K562 (cell line): ENCODE measurements around the gene CD93. TPM values are rescaled to one million over a fixed set of nuclear protein-coding genes. Genes with fewer than 3 reads are reported as not detected.

Experiments
- ATF7 ChIP-seq: fragments of 450-650 bp; IDR thresholded peaks from 2 replicates; pipeline ENCODE4 v1.7.1; 2014; ENCODE audit warnings: mild to moderate bottlenecking, moderate library complexity
- BMI1 ChIP-seq: fragments of 150-350 bp; IDR thresholded peaks from 2 replicates; pipeline ENCODE4 v1.6.1; 2014; ENCODE audit warnings: low read length
- BRF1 ChIP-seq: IDR thresholded peaks from 3 replicates; pipeline ENCODE4 v1.6.1; 2011; ENCODE audit warnings: borderline replicate concordance, mild to moderate bottlenecking; ENCODE audit not compliant: insufficient read length; ENCODE audit errors: extremely low read depth
- CHD1 ChIP-seq: fragments of 200-600 bp; sonication (generic); IDR thresholded peaks from one replicate; pipeline ENCODE4 v1.6.1; 2012; ENCODE audit warnings: mild to moderate bottlenecking, moderate library complexity, low read length, inconsistent platforms
- EZH2 ChIP-seq: IDR thresholded peaks from 2 replicates; pipeline ENCODE4 v1.6.1; 2012; ENCODE audit warnings: low read depth, mild to moderate bottlenecking, inconsistent platforms, low read length, borderline replicate concordance
- FOS ChIP-seq: IDR thresholded peaks from 3 replicates; pipeline ENCODE4 v1.6.1; 2011; ENCODE audit not compliant: insufficient read length; ENCODE audit errors: extremely low read depth
- FOXA1 ChIP-seq: fragments of 450-650 bp; IDR thresholded peaks from 2 replicates; pipeline ENCODE4 v1.6.1; 2016; ENCODE audit warnings: mild to moderate bottlenecking, borderline replicate concordance
- GABPB1 ChIP-seq: sonication (generic); formaldehyde crosslinking; IDR thresholded peaks from 2 replicates; pipeline ENCODE4 v1.8.0; 2022; ENCODE audit warnings: mild to moderate bottlenecking, missing genetic modification reagents
- LCOR ChIP-seq: sonication (generic); formaldehyde crosslinking; IDR thresholded peaks from 2 replicates; pipeline ENCODE4 v1.8.0; 2022; ENCODE audit warnings: mild to moderate bottlenecking, missing genetic modification reagents
- NFXL1 ChIP-seq: fragments of 450-650 bp; formaldehyde crosslinking; IDR thresholded peaks from 2 replicates; pipeline ENCODE4 v1.4.0; 2021; ENCODE audit warnings: mild to moderate bottlenecking
- POLR2B ChIP-seq: fragments of 450-650 bp; IDR thresholded peaks from 2 replicates; pipeline ENCODE4 v1.6.1; 2018; ENCODE audit warnings: low read depth; ENCODE audit not compliant: partially characterized antibody
- SNRNP70 ChIP-seq: fragments of 200-400 bp; formaldehyde crosslinking; optimal IDR thresholded peaks from 2 replicates; pipeline ENCODE3; 2017; ENCODE audit warnings: low read depth, low read length
- STAG1 ChIP-seq: sonication (generic); formaldehyde crosslinking; IDR thresholded peaks from 2 replicates; pipeline ENCODE4 v1.5.0; 2020; ENCODE audit warnings: missing genetic modification reagents, borderline replicate concordance
- TSHZ1 ChIP-seq: fragments of 250-450 bp; sonication (Bioruptor Pico); IDR thresholded peaks from 2 replicates; pipeline ENCODE4 v1.4.0; 2020; ENCODE audit warnings: mild to moderate bottlenecking, moderate library complexity
- ZBED1 ChIP-seq: IDR thresholded peaks from 2 replicates; pipeline ENCODE4 v1.6.1; 2014
- ZNF184 ChIP-seq: sonication (generic); formaldehyde crosslinking; IDR thresholded peaks from 2 replicates; pipeline ENCODE4 v1.5.0; 2020; ENCODE audit warnings: missing genetic modification reagents
- ZNF311 ChIP-seq: fragments of 250-450 bp; sonication (Bioruptor Pico); IDR thresholded peaks from 2 replicates; pipeline ENCODE4 v1.4.0; 2020; ENCODE audit warnings: mild to moderate bottlenecking, moderate library complexity
- ZNF444 ChIP-seq: fragments of 250-450 bp; sonication (Bioruptor Pico); IDR thresholded peaks from 2 replicates; pipeline ENCODE4 v1.4.0; 2020; ENCODE audit warnings: mild to moderate bottlenecking, moderate library complexity
- polyA plus RNA-seq, 8 experiments: library from polyadenylated mRNA; depleted of rRNA in 4 of 8; stranded (reverse) in 5 of 8; unstranded in 3 of 8; fragments of >200 nt; fragmentation: Nextera tagmentation in 2 of 8; fragmentation: Illumina TruSeq in 1 of 8; extraction: Ambion mirVana in 2 of 8; extraction: Trizol in 1 of 8; gene quantifications; 2 replicates each; pipeline versions ENCODE4 v1.2.1 to v1.2.3, GENCODE V29; 2011 to 2014; ENCODE audit warnings: inconsistent platforms in 1 of 8, missing spikeins in 1 of 8
- total RNA-seq, 7 experiments: library from RNA; depleted of rRNA in 6 of 7; stranded (reverse); fragments of >200 nt in 6 of 7; fragmentation: Illumina TruSeq in 2 of 7; extraction: Trizol in 2 of 7; gene quantifications; 2 replicates each; pipeline versions ENCODE4 v1.2.1 to v1.2.3, GENCODE V29; 2011 to 2021; ENCODE audit warnings: low replicate concordance in 1 of 7
- TF ChIP-seq, protein P1 (sequence below): fragments of 250-450 bp; sonication (Bioruptor Pico); IDR thresholded peaks from 2 replicates; pipeline ENCODE4 v1.5.0; 2021; ENCODE audit warnings: mild to moderate bottlenecking, moderate library complexity
- TF ChIP-seq, protein P2 (sequence below), 2 experiments: fragments of 450-650 bp in 1 of 2; sonication (generic) in 1 of 2; formaldehyde crosslinking; conservative IDR thresholded peaks; 2 replicates each; pipeline versions ENCODE4 v1.4.0 to v1.8.1; 2020 to 2022; ENCODE audit warnings: mild to moderate bottlenecking in 1 of 2, missing genetic modification reagents in 1 of 2
- TF ChIP-seq, protein P3 (sequence below): fragments of 250-450 bp; sonication (Bioruptor Pico); IDR thresholded peaks from 2 replicates; pipeline ENCODE4 v1.8.0; 2021; ENCODE audit warnings: mild to moderate bottlenecking, moderate library complexity

CD93 gene
- total and polyA plus RNA-seq, 9 of the 15 experiments (the other 6 are each of a cell fraction or from before 2014, with no cell fraction given), result 0.03 to 0.20 (median 0.05) TPM

DNA sequence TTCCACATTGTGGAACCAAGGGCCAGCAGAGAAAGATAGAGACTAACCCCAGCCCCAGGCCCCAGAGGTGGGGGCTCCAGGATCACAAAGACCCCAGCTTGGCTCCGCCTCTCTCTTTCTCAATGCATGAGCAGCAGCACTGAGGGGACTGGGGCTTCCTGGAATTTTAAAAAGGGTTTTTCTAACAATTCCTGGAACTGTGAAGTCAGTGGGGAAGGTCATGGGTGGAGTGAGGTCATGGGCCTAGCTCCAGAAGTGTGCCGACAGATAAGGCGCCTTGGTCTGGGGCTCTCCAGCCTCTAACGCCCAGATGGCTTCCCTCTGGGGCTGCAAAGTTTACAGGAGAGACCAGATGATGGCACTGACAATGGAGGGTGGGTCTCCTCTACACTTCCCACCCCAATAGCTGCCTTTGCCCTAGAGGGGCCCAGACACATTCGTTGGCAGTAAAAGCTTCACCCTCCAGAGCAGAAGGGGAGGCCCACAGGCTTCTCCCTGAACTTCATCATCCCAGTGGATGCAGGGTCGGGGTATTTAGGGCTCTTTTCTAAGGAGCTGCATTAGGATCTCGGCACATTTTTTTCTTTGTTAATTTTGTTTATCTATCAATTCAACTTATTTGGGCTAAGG, 46.9 kb upstream of the CD93 start (continued):
- TF ChIP-seq, protein P1, sequence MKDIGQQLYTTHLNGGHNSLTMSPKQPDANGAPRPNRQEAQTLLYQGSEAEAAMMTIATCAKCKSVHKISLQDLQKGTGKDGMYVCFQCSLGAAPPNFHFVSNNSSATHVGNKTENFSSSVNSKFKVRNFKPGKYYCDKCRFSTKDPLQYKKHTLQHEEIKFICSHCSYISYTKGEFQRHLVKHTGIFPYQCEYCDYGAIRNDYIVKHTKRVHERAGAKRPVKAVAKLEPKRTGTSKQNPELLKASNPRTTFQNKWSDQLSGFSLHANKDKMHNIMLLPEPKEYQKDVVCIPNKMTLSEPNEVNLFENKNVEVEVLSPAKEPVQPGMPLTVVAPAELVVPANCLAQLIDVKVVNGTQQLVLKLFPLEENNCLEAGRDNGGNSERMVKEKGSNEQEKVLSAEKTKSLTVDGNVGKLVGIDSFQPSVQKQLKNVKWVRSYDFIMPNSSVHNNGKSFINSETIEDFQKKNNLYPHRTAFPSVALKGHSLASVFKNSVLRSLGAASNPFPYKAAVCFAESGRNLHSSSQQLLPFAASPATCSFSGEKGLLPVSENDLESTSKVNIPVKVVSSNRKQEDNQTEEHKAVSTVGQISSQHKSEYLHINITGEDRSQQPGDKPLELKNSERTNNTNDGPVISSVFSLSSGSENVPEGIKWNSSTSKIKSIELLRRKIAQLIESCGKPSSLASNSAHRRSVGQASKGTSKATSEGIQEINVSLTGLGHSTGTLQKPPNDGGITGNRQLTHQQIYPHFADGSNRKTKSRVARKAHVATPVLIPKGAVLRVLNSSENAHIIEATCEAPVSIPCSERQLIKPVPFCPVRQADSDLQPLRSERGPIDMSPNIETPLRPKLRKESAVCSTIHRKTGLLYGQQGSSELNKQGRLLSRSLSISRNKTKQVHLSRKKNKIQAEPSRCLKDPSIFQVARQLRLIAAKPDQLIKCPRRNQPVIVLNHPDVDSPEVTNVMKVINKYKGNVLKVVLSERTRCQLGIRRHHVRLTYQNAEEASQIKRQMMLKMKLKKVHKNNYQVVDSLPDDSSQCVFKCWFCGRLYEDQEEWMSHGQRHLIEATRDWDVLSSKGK (CRISPR knock-in tag), result no peak
- TF ChIP-seq, protein P2, sequence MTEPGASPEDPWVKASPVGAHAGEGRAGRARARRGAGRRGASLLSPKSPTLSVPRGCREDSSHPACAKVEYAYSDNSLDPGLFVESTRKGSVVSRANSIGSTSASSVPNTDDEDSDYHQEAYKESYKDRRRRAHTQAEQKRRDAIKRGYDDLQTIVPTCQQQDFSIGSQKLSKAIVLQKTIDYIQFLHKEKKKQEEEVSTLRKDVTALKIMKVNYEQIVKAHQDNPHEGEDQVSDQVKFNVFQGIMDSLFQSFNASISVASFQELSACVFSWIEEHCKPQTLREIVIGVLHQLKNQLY (CRISPR knock-in tag; conservative IDR thresholded peaks at IDR 0.05), result no peak
- no peak for TF ChIP-seq ZNF444 (CRISPR knock-in tag)
- TF ChIP-seq SNRNP70, result no peak
- no peak for TF ChIP-seq ZNF311
- no peak for TF ChIP-seq EZH2
- no peak for TF ChIP-seq NFXL1 (CRISPR knock-in tag)
- TF ChIP-seq BMI1, result no peak
- TF ChIP-seq TSHZ1, result no peak
- TF ChIP-seq CHD1, result peak; percentile 68
- TF ChIP-seq POLR2B, result no peak
- TF ChIP-seq BRF1, result no peak
- TF ChIP-seq ZBED1, result no peak
- no peak for TF ChIP-seq GABPB1
- TF ChIP-seq, protein P3, sequence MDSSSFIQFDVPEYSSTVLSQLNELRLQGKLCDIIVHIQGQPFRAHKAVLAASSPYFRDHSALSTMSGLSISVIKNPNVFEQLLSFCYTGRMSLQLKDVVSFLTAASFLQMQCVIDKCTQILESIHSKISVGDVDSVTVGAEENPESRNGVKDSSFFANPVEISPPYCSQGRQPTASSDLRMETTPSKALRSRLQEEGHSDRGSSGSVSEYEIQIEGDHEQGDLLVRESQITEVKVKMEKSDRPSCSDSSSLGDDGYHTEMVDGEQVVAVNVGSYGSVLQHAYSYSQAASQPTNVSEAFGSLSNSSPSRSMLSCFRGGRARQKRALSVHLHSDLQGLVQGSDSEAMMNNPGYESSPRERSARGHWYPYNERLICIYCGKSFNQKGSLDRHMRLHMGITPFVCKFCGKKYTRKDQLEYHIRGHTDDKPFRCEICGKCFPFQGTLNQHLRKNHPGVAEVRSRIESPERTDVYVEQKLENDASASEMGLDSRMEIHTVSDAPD (CRISPR knock-in tag), result no peak
- no peak for TF ChIP-seq FOS
- TF ChIP-seq STAG1 (CRISPR knock-in tag), result no peak
- TF ChIP-seq ZNF184, result no peak
- TF ChIP-seq LCOR, result no peak; the same call in 1 of the 2 replicates
- TF ChIP-seq FOXA1, result no peak
- peak; percentile 96 for TF ChIP-seq ATF7
